ENCODE measurements around the gene SRF. TPM values are rescaled to one million over a fixed set of nuclear protein-coding genes. Genes with fewer than 3 reads are reported as not detected.

Gene SRF
- total RNA-seq, 1 donor from 2014 or later, result 10.8 TPM

DNA sequence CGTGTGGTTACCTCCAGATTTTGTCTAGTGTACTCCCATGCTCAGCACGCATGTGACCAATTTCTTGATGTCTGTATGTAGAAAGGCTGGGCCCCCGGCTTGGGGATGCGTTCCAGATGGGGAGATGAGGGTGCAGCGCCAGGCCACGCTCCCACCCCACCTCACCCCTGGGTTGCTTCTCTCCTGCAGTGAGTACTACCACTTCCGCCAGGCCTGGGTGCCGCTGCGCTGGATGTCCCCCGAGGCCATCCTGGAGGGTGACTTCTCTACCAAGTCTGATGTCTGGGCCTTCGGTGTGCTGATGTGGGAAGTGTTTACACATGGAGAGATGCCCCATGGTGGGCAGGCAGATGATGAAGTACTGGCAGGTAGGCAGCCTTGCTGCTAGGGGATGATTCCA is 11.5 kb upstream of the SRF start:
- TF ChIP-seq, protein P1, sequence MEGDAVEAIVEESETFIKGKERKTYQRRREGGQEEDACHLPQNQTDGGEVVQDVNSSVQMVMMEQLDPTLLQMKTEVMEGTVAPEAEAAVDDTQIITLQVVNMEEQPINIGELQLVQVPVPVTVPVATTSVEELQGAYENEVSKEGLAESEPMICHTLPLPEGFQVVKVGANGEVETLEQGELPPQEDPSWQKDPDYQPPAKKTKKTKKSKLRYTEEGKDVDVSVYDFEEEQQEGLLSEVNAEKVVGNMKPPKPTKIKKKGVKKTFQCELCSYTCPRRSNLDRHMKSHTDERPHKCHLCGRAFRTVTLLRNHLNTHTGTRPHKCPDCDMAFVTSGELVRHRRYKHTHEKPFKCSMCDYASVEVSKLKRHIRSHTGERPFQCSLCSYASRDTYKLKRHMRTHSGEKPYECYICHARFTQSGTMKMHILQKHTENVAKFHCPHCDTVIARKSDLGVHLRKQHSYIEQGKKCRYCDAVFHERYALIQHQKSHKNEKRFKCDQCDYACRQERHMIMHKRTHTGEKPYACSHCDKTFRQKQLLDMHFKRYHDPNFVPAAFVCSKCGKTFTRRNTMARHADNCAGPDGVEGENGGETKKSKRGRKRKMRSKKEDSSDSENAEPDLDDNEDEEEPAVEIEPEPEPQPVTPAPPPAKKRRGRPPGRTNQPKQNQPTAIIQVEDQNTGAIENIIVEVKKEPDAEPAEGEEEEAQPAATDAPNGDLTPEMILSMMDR (IDR thresholded peaks at IDR 0.05; ENCODE audit: insufficient read depth, low read length, severe bottlenecking), result no peak
- DNase-seq (ENCODE audit: low read depth) (no peak), FAIRE-seq (no peak)
- H3K4me3 ChIP-seq (ENCODE audit: low read depth, low read length), result no peak overlapping the region
- H3K36me3 ChIP-seq (ENCODE audit: control insufficient read depth, insufficient read depth, low read length), result peaks cover 13% of the 10 kb centered on the region
- no peaks in the 10 kb centered on the region for H3K27me3 ChIP-seq (ENCODE audit: control insufficient read depth, insufficient read depth, low read length)

DNA sequence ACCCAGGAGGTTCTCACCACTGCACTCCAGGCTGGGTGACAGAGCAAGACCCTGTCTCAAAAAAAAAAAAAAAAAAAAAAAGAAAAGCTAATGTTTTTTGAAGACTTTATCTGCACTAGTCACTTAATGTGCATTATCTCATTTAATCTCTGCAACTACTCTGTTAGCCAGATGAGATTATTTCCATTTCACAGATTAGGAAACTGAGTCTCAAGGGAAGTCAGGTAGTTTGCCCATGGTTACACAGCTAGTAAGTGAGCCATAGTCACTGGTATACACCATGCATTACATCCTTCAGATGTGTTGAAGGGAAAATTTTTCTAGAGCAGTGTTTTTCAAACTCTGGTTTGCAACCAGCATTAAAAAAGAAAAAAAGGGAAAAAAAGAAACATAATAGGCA is 7.2 kb upstream of the SRF start:
- Histone ChIP-seq H3K36me3 (ENCODE audit: control insufficient read depth, insufficient read depth, low read length) (peaks cover 11% of the 10 kb centered on the region), H3K27me3 (ENCODE audit: control insufficient read depth, insufficient read depth, low read length) (no peaks in the 10 kb centered on the region), H3K4me3 (ENCODE audit: low read depth, low read length) (no peak overlapping the region)
- DNase-seq (ENCODE audit: low read depth) (no peak), FAIRE-seq (no peak)
- TF ChIP-seq, protein P1 (IDR thresholded peaks at IDR 0.05; ENCODE audit: insufficient read depth, low read length, severe bottlenecking), result no peak

DNA sequence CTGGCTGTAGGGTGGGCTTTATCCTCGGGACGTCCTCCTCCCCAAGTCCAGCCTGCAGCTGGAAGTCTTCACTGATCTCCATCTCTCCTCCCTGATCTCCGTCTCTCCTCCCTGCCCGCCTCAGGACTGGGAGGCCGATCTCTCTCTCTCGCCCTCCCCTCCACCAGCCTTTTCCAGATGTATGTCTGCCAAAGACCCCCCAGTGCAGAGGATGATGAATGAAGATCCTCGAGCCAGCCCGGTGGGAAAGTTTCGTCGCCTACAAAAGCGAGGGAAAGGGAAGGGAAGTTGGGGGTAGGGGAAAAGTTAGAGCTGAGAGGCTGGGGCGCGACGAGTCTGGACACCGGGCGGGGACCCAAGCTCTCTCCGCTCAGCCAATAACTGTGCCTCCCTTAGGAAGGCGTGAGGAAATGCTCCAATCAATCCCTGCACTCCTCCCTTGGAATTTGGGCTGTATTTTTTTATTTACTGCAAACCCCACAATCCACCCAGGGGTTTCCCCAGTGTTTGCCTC is 595 bp upstream of the SRF start:
- DNase-seq (ENCODE audit: low read depth) (no peak), FAIRE-seq (no peak)
- H3K36me3 ChIP-seq (ENCODE audit: control insufficient read depth, insufficient read depth, low read length), result peaks cover 1% of the 10 kb centered on the region
- peak overlapping the region; percentile 86 for H3K4me3 ChIP-seq (ENCODE audit: low read depth, low read length)
- no peaks in the 10 kb centered on the region for H3K27me3 ChIP-seq (ENCODE audit: control insufficient read depth, insufficient read depth, low read length)
- TF ChIP-seq, protein P1 (IDR thresholded peaks at IDR 0.05; ENCODE audit: insufficient read depth, low read length, severe bottlenecking), result no peak

GRCh38 chr6:43171707-43172103 is 636 bp downstream of the SRF start:
- Histone ChIP-seq H3K36me3 (ENCODE audit: control insufficient read depth, insufficient read depth, low read length) (peaks cover 13% of the 10 kb centered on the region), H3K27me3 (ENCODE audit: control insufficient read depth, insufficient read depth, low read length) (no peaks in the 10 kb centered on the region), H3K4me3 (ENCODE audit: low read depth, low read length) (peak overlapping the region; percentile 86)
- no peak for FAIRE-seq
- no peak for DNase-seq (ENCODE audit: low read depth)
- TF ChIP-seq, protein P1 (IDR thresholded peaks at IDR 0.05; ENCODE audit: insufficient read depth, low read length, severe bottlenecking), result no peak

DNA sequence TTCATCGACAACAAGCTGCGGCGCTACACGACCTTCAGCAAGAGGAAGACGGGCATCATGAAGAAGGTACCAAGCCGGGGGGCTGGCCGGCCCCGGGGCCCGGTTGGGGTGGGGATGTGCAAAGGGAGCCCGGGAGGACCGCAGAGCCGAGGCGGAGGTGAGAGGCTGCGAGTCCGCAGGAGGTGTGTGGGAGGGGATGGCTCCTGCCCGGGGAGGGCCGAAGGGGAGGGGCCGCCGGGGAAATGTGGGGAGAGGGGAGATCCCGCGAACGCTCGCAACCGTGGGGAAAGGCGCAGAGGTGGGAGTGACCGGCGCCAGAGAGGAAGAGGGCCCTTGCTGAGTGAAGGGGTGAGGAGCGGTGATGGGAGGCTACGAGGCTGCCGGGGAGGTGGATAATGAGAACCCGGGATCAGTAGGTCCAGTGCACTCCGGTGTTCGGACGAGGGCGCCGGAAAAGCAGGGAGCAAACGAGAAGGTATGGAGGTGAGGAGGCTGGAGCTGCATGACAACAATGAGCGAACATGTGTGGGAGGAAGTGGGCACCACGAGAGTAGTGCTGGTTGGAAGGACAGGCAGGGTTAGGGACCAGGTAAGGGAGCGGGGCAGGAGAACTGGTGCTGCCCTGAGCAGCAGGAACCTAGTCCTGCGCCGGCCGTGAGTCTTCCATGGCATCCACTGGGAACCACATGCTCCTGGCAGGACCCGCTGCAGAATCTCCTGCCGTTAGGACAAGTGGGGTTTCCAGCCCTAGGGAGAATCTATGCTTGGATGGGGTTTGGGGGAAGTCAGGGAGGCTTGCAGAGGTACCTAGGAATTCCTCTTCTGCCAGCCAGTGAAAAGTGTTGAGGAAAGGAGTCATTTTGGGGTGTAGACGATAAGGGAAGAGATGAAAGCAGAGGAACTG is 1.3 kb downstream of the SRF start:
- no peak for FAIRE-seq
- peak overlapping the region; percentile 86 for H3K4me3 ChIP-seq (ENCODE audit: low read depth, low read length)
- peak; percentile 43 for DNase-seq (ENCODE audit: low read depth)
- peaks cover 14% of the 10 kb centered on the region for H3K36me3 ChIP-seq (ENCODE audit: control insufficient read depth, insufficient read depth, low read length)
- H3K27me3 ChIP-seq (ENCODE audit: control insufficient read depth, insufficient read depth, low read length), result no peaks in the 10 kb centered on the region
- TF ChIP-seq, protein P1 (IDR thresholded peaks at IDR 0.05; ENCODE audit: insufficient read depth, low read length, severe bottlenecking), result no peak

Measured in bronchial epithelial cell (primary cell).